ENCODE data around the gene HBD. TPM values are rescaled to one million over a fixed set of nuclear protein-coding genes. Genes with fewer than 3 reads are reported as not detected.

HBD gene
- total RNA-seq, 1 experiment from 2014 or later: not detected

DNA sequence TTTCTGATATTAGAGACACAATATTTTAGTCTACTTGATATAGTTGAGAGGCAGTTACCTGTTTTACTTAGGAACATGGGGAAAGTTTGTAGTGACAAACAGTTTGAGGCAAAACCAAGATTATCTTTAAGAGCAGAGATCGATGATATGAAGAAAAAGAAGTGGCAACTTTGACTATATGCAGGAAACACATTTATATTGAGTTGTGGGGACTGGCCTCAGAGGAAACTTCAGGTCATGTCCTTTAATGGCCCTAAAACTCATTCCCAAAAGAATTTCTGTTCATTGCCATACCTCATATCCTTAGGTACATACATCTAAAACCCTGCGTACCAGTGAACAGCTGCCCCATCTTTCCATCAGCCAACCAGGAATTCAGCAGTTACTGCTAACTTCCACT, 10.9 kb upstream of the HBD start:
- intact Hi-C loops (cut with micrococcal nuclease; ENCODE audit: unreplicated experiment): no loop called here
- ATAC-seq (no peak), DNase-seq (ENCODE audit: low read depth, low spot score) (no peak)
- Histone ChIP-seq H3K27me3 (ENCODE audit: control insufficient read depth, insufficient read depth, low read length) (peaks cover 2% of the 10 kb centered on the region; the same call in 1 of the 2 replicates), H3K27ac (ENCODE audit: low read length) (no peak overlapping the region), H3K4me3 (ENCODE audit: low read depth in 2 of 2, low read length in 2 of 2) (no peak overlapping the region), H3K9me3 (ENCODE audit: control insufficient read depth, insufficient read depth, low read depth, low read length) (no peaks in the 10 kb centered on the region), H3K36me3 (ENCODE audit: control insufficient read depth, insufficient read depth, low read length) (no peaks in the 10 kb centered on the region), H3K4me1 (ENCODE audit: control insufficient read depth, insufficient read depth, low read length) (no peaks in the 10 kb centered on the region)
- no TSS peak for BruUV-seq (replicated peaks)
- CTCF ChIA-PET: no interaction called here
- POLR2A ChIA-PET: no interaction called here
- in situ Hi-C loops (cut with HindIII; ENCODE audit: low pct_unique_long_range_greater_than_20kb, low sequenced_read_pairs): no loop called here
- TF ChIP-seq POLR2AphosphoS5 (IDR thresholded peaks at IDR 0.05; ENCODE audit: low read depth, low read length) (no peak), SIN3A (IDR thresholded peaks at IDR 0.05; ENCODE audit: borderline replicate concordance, insufficient read depth, low read depth, low read length) (no peak), TCF7L2 (IDR thresholded peaks at IDR 0.05; ENCODE audit: low read depth, low read length) (no peak)
- TF ChIP-seq, protein P1, sequence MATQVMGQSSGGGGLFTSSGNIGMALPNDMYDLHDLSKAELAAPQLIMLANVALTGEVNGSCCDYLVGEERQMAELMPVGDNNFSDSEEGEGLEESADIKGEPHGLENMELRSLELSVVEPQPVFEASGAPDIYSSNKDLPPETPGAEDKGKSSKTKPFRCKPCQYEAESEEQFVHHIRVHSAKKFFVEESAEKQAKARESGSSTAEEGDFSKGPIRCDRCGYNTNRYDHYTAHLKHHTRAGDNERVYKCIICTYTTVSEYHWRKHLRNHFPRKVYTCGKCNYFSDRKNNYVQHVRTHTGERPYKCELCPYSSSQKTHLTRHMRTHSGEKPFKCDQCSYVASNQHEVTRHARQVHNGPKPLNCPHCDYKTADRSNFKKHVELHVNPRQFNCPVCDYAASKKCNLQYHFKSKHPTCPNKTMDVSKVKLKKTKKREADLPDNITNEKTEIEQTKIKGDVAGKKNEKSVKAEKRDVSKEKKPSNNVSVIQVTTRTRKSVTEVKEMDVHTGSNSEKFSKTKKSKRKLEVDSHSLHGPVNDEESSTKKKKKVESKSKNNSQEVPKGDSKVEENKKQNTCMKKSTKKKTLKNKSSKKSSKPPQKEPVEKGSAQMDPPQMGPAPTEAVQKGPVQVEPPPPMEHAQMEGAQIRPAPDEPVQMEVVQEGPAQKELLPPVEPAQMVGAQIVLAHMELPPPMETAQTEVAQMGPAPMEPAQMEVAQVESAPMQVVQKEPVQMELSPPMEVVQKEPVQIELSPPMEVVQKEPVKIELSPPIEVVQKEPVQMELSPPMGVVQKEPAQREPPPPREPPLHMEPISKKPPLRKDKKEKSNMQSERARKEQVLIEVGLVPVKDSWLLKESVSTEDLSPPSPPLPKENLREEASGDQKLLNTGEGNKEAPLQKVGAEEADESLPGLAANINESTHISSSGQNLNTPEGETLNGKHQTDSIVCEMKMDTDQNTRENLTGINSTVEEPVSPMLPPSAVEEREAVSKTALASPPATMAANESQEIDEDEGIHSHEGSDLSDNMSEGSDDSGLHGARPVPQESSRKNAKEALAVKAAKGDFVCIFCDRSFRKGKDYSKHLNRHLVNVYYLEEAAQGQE (IDR thresholded peaks at IDR 0.05; ENCODE audit: insufficient read depth in 1 of 2, low read depth in 2 of 2, low read length in 1 of 2): no peak
- TF ChIP-seq, protein P2, sequence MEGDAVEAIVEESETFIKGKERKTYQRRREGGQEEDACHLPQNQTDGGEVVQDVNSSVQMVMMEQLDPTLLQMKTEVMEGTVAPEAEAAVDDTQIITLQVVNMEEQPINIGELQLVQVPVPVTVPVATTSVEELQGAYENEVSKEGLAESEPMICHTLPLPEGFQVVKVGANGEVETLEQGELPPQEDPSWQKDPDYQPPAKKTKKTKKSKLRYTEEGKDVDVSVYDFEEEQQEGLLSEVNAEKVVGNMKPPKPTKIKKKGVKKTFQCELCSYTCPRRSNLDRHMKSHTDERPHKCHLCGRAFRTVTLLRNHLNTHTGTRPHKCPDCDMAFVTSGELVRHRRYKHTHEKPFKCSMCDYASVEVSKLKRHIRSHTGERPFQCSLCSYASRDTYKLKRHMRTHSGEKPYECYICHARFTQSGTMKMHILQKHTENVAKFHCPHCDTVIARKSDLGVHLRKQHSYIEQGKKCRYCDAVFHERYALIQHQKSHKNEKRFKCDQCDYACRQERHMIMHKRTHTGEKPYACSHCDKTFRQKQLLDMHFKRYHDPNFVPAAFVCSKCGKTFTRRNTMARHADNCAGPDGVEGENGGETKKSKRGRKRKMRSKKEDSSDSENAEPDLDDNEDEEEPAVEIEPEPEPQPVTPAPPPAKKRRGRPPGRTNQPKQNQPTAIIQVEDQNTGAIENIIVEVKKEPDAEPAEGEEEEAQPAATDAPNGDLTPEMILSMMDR (IDR thresholded peaks at IDR 0.05): no peak

DNA sequence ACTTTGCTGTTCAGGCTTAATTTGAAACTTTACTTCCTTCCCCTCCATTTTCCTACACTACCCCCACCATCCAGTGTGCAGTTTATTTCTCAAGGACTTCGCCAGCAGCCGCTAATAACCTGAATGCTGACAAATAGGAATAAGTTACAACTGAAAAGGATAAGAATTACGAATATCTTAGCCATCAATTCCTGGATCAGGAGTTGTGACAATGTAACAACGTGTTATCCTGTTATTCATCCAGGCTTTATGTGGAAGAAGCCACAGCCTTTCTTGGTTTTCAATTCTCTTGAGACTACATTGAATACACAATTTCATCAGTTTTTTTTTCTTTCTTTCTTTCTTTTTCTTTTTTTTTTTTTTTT, 9.5 kb upstream of the HBD start:
- DNase-seq (ENCODE audit: low read depth, low spot score) (no peak), ATAC-seq (no peak)
- in situ Hi-C loops (cut with HindIII; ENCODE audit: low pct_unique_long_range_greater_than_20kb, low sequenced_read_pairs) (no loop called here), intact Hi-C loops (cut with micrococcal nuclease; ENCODE audit: unreplicated experiment) (no loop called here)
- H3K9me3 ChIP-seq (ENCODE audit: control insufficient read depth, insufficient read depth, low read depth, low read length): no peaks in the 10 kb centered on the region
- no peak overlapping the region for H3K27ac ChIP-seq (ENCODE audit: low read length)
- H3K4me1 ChIP-seq (ENCODE audit: control insufficient read depth, insufficient read depth, low read length): no peaks in the 10 kb centered on the region
- peaks cover 4% of the 10 kb centered on the region; the same call in 1 of the 2 replicates for H3K27me3 ChIP-seq (ENCODE audit: control insufficient read depth, insufficient read depth, low read length)
- no peaks in the 10 kb centered on the region for H3K36me3 ChIP-seq (ENCODE audit: control insufficient read depth, insufficient read depth, low read length)
- TF ChIP-seq SIN3A (IDR thresholded peaks at IDR 0.05; ENCODE audit: borderline replicate concordance, insufficient read depth, low read depth, low read length) (no peak), TCF7L2 (IDR thresholded peaks at IDR 0.05; ENCODE audit: low read depth, low read length) (no peak), POLR2AphosphoS5 (IDR thresholded peaks at IDR 0.05; ENCODE audit: low read depth, low read length) (no peak)
- TF ChIP-seq, protein P2 (IDR thresholded peaks at IDR 0.05): no peak
- TF ChIP-seq, protein P1 (IDR thresholded peaks at IDR 0.05; ENCODE audit: insufficient read depth in 1 of 2, low read depth in 2 of 2, low read length in 1 of 2): no peak
- no peak overlapping the region for H3K4me3 ChIP-seq (ENCODE audit: low read depth in 2 of 2, low read length in 2 of 2)
- POLR2A ChIA-PET: no interaction called here
- CTCF ChIA-PET: no interaction called here
- BruUV-seq (replicated peaks): no TSS peak
